Stimulated activated CD4-positive, alpha-beta T cell treated with anti-CD3 and anti-CD28 coated beads, Interleukin-15, amount 100 ng/mL, for 24 hours (primary cell): ENCODE results near the gene EME1.
"Not testable (repeated sequence)": the region's sequence is repeated elsewhere in the genome, so short reads cannot be mapped to it uniquely, and the experiment has no call there.

Source experiments
- DNase-seq: peaks from one replicate; pipeline ENCODE4 v3.0.0-alpha.2; 2020

Gene EME1

DNA sequence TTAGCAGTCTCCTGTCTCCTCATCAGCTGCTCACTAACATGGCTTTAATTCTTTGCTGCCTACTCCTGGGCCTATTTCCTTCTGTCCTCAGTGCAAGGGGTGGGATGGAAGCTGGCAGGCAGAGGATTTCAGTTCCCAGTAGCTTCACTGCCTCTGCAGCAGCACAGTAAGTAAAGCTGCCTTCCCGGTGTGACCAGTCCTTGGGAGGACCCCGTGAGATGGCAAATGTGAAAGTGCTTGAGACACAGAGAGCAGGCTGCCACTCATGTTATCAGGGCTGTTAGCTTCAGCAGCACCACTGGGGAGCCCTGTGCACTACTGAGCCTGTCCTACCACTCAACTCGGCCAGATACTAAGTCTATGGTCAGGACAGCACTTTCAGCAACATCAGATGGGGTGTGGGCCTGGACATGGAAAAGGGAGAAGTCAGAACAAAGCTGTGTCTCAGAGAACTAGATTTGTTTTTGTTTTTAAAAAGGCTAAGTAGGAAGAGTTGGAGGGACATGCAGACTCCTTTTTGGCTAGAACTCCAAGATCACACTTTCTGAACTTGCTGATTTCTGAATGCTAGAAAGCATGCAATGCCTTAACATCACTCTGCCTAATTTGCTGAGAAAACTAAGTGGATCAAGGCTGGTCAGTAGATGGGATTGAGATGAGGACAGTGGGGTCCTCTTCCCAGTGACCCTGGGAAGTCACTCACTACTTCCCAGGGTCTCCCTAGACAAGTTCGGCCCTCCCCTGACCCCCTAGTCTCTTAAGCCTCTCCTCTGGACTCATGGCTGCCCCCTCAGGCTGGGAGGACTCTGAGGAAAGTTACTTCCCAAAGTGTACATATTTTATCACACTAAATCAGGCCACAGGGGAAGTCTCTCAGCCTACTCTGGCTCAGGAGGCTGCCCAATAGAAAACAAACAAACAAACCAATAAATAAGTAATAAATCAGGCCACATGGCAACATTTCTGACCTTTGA is 54.1 kb downstream of the EME1 start:
- peak; percentile 14 for DNase-seq

DNA sequence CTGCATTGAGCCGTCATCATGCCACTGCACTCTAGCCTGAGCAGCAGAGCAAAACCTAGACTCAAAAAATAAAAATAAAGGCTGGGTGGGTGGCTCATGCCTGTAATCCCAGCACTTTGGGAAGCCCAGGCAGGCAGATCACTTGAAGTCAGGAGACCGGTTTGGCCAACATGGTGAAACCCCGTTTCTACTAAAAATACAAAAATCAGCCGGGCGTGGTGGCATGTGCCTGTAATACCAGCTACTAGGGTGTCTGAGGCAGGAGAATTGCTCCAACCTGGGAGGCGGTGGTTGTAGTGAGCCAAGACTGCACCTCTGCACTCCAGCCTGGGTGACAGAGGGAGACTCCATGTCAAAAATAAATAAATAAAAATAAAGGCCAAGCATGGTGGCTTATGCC is 55.1 kb downstream of the EME1 start:
- DNase-seq, result not testable (repeated sequence)

DNA sequence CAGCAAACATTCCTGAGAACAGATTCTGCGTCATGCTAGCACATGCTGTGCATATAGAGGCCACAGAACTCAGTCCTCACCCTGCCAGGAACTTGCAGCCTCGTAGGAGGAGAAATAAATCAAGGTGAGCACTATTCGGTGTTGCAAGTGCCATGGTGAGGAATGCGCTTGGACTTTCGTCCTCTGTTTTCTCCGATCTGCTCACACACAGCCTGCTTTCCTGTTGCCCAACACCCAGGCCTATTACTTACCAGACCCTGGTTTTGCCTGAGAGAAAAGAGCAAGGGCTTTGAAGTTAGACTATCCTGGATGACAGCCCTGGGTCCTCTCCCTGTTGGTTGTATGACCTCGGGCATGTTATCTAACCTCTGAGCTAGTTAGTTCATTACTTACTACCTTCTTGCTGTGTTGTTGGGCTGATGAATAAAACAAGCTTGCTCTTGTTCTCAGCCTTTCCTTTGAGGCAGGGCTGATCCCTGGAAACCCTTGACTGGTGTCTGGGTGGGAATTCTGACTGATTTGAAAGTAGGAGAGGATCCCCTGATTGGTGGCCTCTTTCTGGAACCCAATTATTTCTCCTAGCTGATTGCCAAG is 55.9 kb downstream of the EME1 start:
- no peak for DNase-seq

DNA sequence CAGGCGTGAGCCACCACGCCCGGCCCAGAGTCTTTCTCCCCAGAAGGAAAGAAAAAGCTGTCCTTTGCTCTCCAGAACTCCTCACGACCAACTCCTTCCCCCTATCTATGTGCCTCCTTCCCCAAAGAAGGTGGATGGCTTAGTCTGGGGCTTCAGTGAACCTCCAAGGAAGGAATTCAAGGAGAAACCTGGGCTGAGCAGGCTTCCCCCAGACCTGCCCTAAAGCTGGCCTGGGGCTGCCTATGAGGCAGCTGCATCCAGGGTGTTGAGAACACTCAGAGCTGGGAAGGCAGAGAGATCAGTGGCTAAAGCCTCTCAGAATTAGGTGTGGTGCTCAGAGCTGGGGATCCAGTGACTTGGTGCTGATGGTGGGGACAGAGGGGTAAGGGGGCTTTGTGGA is 56.8 kb downstream of the EME1 start:
- DNase-seq, result no peak
